22Rv1 (cell line): ENCODE results near the gene PIK3R4.

Source experiments
- H3K27ac ChIP-seq: fragments of 450-650 bp; 2 replicates; pipeline ENCODE4 v1.5.1; 2017
- CTCF ChIP-seq: fragments of 450-650 bp; IDR thresholded peaks from 2 replicates; pipeline ENCODE4 v1.5.1; 2017; ENCODE audit warnings: mild to moderate bottlenecking
- ZFX ChIP-seq: fragments of 450-650 bp; IDR thresholded peaks from 2 replicates; pipeline ENCODE4 v1.6.1; 2017; ENCODE audit warnings: antibody characterized with exemption, borderline replicate concordance

Gene PIK3R4

GRCh38 chr3:130731817-130732216, 14.8 kb downstream of the PIK3R4 start:
- no peak overlapping the region for H3K27ac ChIP-seq
- no peak for TF ChIP-seq ZFX
- TF ChIP-seq CTCF, result no peak

- TF ChIP-seq ZFX (no peak), CTCF (no peak)
- no peak overlapping the region for H3K27ac ChIP-seq
Observed at GRCh38 chr3:130729154-130729553, 17.5 kb downstream of the PIK3R4 start.

GRCh38 chr3:130728037-130728436, 18.6 kb downstream of the PIK3R4 start:
- TF ChIP-seq CTCF (no peak), ZFX (no peak)

GRCh38 chr3:130725746-130726145, 20.9 kb downstream of the PIK3R4 start:
- TF ChIP-seq CTCF (no peak), ZFX (no peak)
- H3K27ac ChIP-seq, result no peak overlapping the region

More at GRCh38 chr3:130728037-130728436, 18.6 kb downstream of the PIK3R4 start:
- H3K27ac ChIP-seq, result no peak overlapping the region

GRCh38 chr3:130715616-130716015, 31.0 kb downstream of the PIK3R4 start:
- TF ChIP-seq CTCF (no peak), ZFX (no peak)
- no peak overlapping the region for H3K27ac ChIP-seq

- H3K27ac ChIP-seq, result no peak overlapping the region
- no peak for TF ChIP-seq ZFX
- no peak for TF ChIP-seq CTCF
Observed at GRCh38 chr3:130712718-130713423, 33.8 kb downstream of the PIK3R4 start.

- TF ChIP-seq CTCF (no peak), ZFX (no peak)
- no peak overlapping the region for H3K27ac ChIP-seq
Observed at GRCh38 chr3:130711565-130712324, 34.9 kb downstream of the PIK3R4 start.
